PC-9 (cell line): Measurements from ENCODE around the gene ABI3BP.

Experiments used
- EZH2 ChIP-seq: fragments of 200-600 bp; sonication (generic); IDR thresholded peaks from 2 replicates; pipeline ENCODE4 v1.8.0; 2017; ENCODE audit warnings: antibody characterized with exemption, low read depth
- TF ChIP-seq, protein P1 (sequence below): fragments of 200-600 bp; sonication (generic); conservative IDR thresholded peaks from 2 replicates; pipeline ENCODE4 v1.6.1; 2017; ENCODE audit warnings: mixed run types, antibody characterized with exemption, mild to moderate bottlenecking, moderate library complexity

DNA sequence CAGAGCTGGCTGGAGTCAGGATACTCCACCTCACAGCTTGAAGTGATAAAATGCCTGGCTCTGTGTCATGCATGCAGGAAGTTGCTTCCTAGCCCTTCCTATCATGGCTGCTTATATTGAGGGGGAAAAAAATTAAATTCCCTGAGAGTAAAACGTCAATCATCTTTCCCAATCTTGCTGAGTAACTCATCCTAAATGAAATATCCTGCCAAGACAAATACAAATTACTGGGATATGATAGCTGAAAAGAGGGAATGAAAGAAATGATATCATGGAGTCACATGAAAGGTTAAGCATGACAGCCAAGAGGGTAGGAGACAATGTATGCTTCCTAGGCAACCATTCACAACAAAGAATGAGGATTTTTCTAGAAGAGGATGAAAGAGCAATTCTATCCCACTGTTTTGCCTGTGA is 110.6 kb downstream of the ABI3BP start:
- TF ChIP-seq, protein P1, sequence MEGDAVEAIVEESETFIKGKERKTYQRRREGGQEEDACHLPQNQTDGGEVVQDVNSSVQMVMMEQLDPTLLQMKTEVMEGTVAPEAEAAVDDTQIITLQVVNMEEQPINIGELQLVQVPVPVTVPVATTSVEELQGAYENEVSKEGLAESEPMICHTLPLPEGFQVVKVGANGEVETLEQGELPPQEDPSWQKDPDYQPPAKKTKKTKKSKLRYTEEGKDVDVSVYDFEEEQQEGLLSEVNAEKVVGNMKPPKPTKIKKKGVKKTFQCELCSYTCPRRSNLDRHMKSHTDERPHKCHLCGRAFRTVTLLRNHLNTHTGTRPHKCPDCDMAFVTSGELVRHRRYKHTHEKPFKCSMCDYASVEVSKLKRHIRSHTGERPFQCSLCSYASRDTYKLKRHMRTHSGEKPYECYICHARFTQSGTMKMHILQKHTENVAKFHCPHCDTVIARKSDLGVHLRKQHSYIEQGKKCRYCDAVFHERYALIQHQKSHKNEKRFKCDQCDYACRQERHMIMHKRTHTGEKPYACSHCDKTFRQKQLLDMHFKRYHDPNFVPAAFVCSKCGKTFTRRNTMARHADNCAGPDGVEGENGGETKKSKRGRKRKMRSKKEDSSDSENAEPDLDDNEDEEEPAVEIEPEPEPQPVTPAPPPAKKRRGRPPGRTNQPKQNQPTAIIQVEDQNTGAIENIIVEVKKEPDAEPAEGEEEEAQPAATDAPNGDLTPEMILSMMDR, result no peak
- no peak for TF ChIP-seq EZH2
